Measurements from ENCODE around the gene TTLL3. TPM values are rescaled to one million over a fixed set of nuclear protein-coding genes. Genes with fewer than 3 reads are reported as not detected.
"Not testable (repeated sequence)": the region's sequence is repeated elsewhere in the genome, so short reads cannot be mapped to it uniquely, and the experiment has no call there.

The TTLL3 gene
- total RNA-seq, 1 experiment from 2014 or later = 1.6 TPM

- no peak for DNase-seq (ENCODE audit: low read depth)
Measured at GRCh38 chr3:9869955-9870354, 59.9 kb downstream of the TTLL3 start.

- DNase-seq (ENCODE audit: low read depth) = peak; percentile 28
Measured at GRCh38 chr3:9870978-9871377, 60.9 kb downstream of the TTLL3 start.

- DNase-seq (ENCODE audit: low read depth) = peak; percentile 37
Measured at GRCh38 chr3:9872067-9872466, 62.0 kb downstream of the TTLL3 start.

- DNase-seq (ENCODE audit: low read depth) = no peak
Measured at GRCh38 chr3:9875448-9875847, 65.4 kb downstream of the TTLL3 start.

GRCh38 chr3:9876255-9876654 is 66.2 kb downstream of the TTLL3 start:
- DNase-seq (ENCODE audit: low read depth) = not testable (repeated sequence)

GRCh38 chr3:9876991-9877390 is 66.9 kb downstream of the TTLL3 start:
- no peak for DNase-seq (ENCODE audit: low read depth)

- DNase-seq (ENCODE audit: low read depth) = no peak
Measured at GRCh38 chr3:9878700-9879099, 68.6 kb downstream of the TTLL3 start.

- no peak for DNase-seq (ENCODE audit: low read depth)
Measured at GRCh38 chr3:9879830-9880549, 69.9 kb downstream of the TTLL3 start, which contains the start of gene CIDEC. Gene CIDEC (minus strand): TSS chr3:9880253. CDS start chr3:9878486, 1,767 bp downstream.

GRCh38 chr3:9881441-9881840 is 71.4 kb downstream of the TTLL3 start:
- no peak for DNase-seq (ENCODE audit: low read depth)

- no peak for DNase-seq (ENCODE audit: low read depth)
Measured at GRCh38 chr3:9883706-9884554, 73.9 kb downstream of the TTLL3 start.

GRCh38 chr3:9884555-9885165 is 74.6 kb downstream of the TTLL3 start:
- peak; percentile 68 for DNase-seq (ENCODE audit: low read depth)

Other genes starting within 250 kb of the TTLL3 start
- 22.0 and 23.8 TPM in 2 replicates for gene MTMR14, start 160.8 kb upstream of the TTLL3 start, total RNA-seq (2014; rRNA removed; shearing (Covaris generic))
- not detected in 2 replicates for gene CPNE9, start 106.4 kb upstream of the TTLL3 start, total RNA-seq (2014; rRNA removed; shearing (Covaris generic))
- gene BRPF1, start 78.5 kb upstream of the TTLL3 start, total RNA-seq (2014; rRNA removed; shearing (Covaris generic)) = 10.9 and 15.6 TPM in 2 replicates
- gene OGG1, start 60.3 kb upstream of the TTLL3 start, total RNA-seq (2014; rRNA removed; shearing (Covaris generic)) = 11.3 and 11.9 TPM in 2 replicates
- 7.7 and 28.1 TPM in 2 replicates for gene CAMK1, start 40.3 kb upstream of the TTLL3 start, total RNA-seq (2014; rRNA removed; shearing (Covaris generic))
- 50.1 and 50.9 TPM in 2 replicates for gene TADA3, start 17.8 kb upstream of the TTLL3 start, total RNA-seq (2014; rRNA removed; shearing (Covaris generic))
- gene ARPC4, start 17.2 kb upstream of the TTLL3 start, total RNA-seq (2014; rRNA removed; shearing (Covaris generic)) = 148 and 203 TPM in 2 replicates
- gene RPUSD3, start 33.7 kb downstream of the TTLL3 start, total RNA-seq (2014; rRNA removed; shearing (Covaris generic)) = 30.7 and 31.3 TPM in 2 replicates
- gene CIDEC, start 70.0 kb downstream of the TTLL3 start, total RNA-seq (2014; rRNA removed; shearing (Covaris generic)) = not detected in 2 replicates
- 22.7 and 22.8 TPM in 2 replicates for gene JAGN1, start 80.3 kb downstream of the TTLL3 start, total RNA-seq (2014; rRNA removed; shearing (Covaris generic))
- 0.06 and 0.18 TPM in 2 replicates for gene IL17RE, start 92.6 kb downstream of the TTLL3 start, total RNA-seq (2014; rRNA removed; shearing (Covaris generic))
- 6.7 and 9.5 TPM in 2 replicates for gene IL17RC, start 106.8 kb downstream of the TTLL3 start, total RNA-seq (2014; rRNA removed; shearing (Covaris generic))
- 9.9 and 12.4 TPM in 2 replicates for gene CRELD1, start 123.6 kb downstream of the TTLL3 start, total RNA-seq (2014; rRNA removed; shearing (Covaris generic))
- gene PRRT3, start 142.1 kb downstream of the TTLL3 start, total RNA-seq (2014; rRNA removed; shearing (Covaris generic)) = 0.46 and 0.57 TPM in 2 replicates
- 37.7 and 57.8 TPM in 2 replicates for gene EMC3, start 176.6 kb downstream of the TTLL3 start, total RNA-seq (2014; rRNA removed; shearing (Covaris generic))
- gene FANCD2, start 216.2 kb downstream of the TTLL3 start, total RNA-seq (2014; rRNA removed; shearing (Covaris generic)) = 48.5 and 51.9 TPM in 2 replicates

Data from Daoy (cell line).